HL-60 (cell line): Measurements from ENCODE around the gene EPHB4.

Source experiments
- DNase-seq, 2 experiments: peaks; one replicate each; pipeline ENCODE4 v3.0.0-alpha.2; 2010 to 2020; ENCODE audit warnings: low read depth in 1 of 2, low spot score in 1 of 2
- H3K27ac ChIP-seq: fragments of 250-450 bp; sonication (Bioruptor Pico); replicated peaks from 2 replicates; pipeline ENCODE4 v1.5.1; 2020; ENCODE audit warnings: mild to moderate bottlenecking, moderate library complexity
- H3K27me3 ChIP-seq: fragments of 250-450 bp; sonication (Bioruptor Pico); 2 replicates; pipeline ENCODE4 v1.5.1; 2021; ENCODE audit warnings: mild to moderate bottlenecking, moderate library complexity; ENCODE audit not compliant: insufficient read depth, poor library complexity, severe bottlenecking
- H3K4me3 ChIP-seq: replicated peaks from 2 replicates; pipeline ENCODE4 v1.5.1; 2011; ENCODE audit warnings: mild to moderate bottlenecking, control low read depth, low read length; ENCODE audit not compliant: insufficient read depth
- GABPA ChIP-seq: IDR thresholded peaks from 2 replicates; pipeline ENCODE4 v1.6.1; 2012; ENCODE audit warnings: low read depth
- POLR2AphosphoS5 ChIP-seq: IDR thresholded peaks from 2 replicates; pipeline ENCODE4 v1.6.1; 2012; ENCODE audit warnings: low read depth
- SPI1 ChIP-seq: IDR thresholded peaks from 2 replicates; pipeline ENCODE4 v1.6.1; 2012; ENCODE audit warnings: low read depth, mild to moderate bottlenecking, borderline replicate concordance
- TF ChIP-seq, protein P1 (sequence below): IDR thresholded peaks from 2 replicates; pipeline ENCODE4 v1.6.1; 2012; ENCODE audit warnings: low read depth; ENCODE audit not compliant: insufficient replicate concordance
- TF ChIP-seq, protein P2 (sequence below): IDR thresholded peaks from one replicate; pipeline ENCODE4 v1.5.1; 2011; ENCODE audit warnings: low read length, control low read depth, inconsistent platforms; ENCODE audit not compliant: insufficient read depth

Gene EPHB4

DNA sequence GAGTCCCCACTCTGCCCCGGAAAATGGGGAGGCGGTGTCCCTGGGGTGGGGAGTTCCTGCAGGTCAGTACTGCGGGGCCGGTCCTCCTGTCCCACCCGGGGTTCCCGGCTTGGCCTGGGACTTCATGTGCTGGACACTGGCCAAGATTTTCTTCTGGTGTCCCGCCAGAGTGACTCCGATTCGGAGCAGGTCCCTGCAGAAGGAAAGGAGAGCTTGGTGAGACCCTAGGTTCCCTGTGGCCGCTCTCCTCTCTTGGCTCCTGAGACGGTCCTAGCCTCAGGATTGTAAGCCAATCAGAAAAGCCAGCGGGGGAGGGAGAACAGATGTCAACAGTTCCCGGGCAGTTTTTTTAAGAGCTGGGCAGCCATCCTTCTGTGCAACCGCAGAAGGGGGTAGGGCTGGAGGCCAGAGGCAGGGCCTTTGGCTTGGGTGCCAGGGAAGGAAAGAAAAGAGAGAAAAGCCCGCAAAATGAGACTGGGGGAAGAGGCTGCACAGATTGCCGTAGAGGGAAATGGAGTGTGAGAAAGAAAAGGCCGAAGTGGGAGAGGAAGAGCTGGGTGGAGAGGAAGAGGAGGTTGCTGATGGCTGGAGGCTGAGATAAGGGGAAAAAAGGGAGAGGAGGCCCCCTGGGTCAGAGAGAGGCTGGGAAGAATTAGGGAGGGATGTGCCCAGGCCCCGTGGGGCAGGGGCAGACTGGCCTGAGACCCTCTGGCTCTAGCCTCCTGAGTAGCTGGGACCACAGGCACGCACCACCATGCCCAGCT, 23.7 kb downstream of the EPHB4 start:
- DNase-seq, result peak; percentile 90 to 93
- Histone ChIP-seq H3K27ac (peak overlapping the region; percentile 29; the same call in 1 of the 2 replicates), H3K4me3 (peak overlapping the region; percentile 20), H3K27me3 (no peaks in the 10 kb centered on the region)
- TF ChIP-seq SPI1 (no peak), POLR2AphosphoS5 (no peak)
- TF ChIP-seq, protein P1, sequence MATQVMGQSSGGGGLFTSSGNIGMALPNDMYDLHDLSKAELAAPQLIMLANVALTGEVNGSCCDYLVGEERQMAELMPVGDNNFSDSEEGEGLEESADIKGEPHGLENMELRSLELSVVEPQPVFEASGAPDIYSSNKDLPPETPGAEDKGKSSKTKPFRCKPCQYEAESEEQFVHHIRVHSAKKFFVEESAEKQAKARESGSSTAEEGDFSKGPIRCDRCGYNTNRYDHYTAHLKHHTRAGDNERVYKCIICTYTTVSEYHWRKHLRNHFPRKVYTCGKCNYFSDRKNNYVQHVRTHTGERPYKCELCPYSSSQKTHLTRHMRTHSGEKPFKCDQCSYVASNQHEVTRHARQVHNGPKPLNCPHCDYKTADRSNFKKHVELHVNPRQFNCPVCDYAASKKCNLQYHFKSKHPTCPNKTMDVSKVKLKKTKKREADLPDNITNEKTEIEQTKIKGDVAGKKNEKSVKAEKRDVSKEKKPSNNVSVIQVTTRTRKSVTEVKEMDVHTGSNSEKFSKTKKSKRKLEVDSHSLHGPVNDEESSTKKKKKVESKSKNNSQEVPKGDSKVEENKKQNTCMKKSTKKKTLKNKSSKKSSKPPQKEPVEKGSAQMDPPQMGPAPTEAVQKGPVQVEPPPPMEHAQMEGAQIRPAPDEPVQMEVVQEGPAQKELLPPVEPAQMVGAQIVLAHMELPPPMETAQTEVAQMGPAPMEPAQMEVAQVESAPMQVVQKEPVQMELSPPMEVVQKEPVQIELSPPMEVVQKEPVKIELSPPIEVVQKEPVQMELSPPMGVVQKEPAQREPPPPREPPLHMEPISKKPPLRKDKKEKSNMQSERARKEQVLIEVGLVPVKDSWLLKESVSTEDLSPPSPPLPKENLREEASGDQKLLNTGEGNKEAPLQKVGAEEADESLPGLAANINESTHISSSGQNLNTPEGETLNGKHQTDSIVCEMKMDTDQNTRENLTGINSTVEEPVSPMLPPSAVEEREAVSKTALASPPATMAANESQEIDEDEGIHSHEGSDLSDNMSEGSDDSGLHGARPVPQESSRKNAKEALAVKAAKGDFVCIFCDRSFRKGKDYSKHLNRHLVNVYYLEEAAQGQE, result no peak
- TF ChIP-seq, protein P2, sequence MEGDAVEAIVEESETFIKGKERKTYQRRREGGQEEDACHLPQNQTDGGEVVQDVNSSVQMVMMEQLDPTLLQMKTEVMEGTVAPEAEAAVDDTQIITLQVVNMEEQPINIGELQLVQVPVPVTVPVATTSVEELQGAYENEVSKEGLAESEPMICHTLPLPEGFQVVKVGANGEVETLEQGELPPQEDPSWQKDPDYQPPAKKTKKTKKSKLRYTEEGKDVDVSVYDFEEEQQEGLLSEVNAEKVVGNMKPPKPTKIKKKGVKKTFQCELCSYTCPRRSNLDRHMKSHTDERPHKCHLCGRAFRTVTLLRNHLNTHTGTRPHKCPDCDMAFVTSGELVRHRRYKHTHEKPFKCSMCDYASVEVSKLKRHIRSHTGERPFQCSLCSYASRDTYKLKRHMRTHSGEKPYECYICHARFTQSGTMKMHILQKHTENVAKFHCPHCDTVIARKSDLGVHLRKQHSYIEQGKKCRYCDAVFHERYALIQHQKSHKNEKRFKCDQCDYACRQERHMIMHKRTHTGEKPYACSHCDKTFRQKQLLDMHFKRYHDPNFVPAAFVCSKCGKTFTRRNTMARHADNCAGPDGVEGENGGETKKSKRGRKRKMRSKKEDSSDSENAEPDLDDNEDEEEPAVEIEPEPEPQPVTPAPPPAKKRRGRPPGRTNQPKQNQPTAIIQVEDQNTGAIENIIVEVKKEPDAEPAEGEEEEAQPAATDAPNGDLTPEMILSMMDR, result no peak

DNA sequence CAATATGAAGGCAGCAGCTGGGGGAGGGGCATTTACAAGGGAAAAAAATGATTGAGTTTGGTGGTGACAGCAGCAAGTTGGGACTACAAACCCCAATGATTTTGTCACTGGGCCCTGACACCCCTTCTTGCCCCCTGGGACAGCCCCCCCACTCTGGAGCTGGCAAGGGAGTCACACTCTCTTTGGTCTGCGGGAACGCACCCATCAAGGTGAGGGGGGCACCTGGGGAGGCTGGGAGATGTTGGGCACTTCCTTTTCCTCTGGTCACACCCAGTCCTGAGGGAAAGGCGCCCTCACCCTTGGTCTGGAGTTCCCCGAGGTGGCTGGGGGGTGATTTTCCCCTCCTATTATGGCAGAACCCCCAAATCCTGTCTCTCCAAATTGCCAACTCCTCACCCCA, 24.4 kb downstream of the EPHB4 start:
- TF ChIP-seq, protein P1, result no peak
- TF ChIP-seq GABPA (no peak), POLR2AphosphoS5 (no peak), SPI1 (no peak)
- TF ChIP-seq, protein P2, result no peak
- Histone ChIP-seq H3K4me3 (peak overlapping the region; percentile 20), H3K27ac (peak overlapping the region; percentile 29; the same call in 1 of the 2 replicates), H3K27me3 (no peaks in the 10 kb centered on the region)
- no peak for DNase-seq

DNA sequence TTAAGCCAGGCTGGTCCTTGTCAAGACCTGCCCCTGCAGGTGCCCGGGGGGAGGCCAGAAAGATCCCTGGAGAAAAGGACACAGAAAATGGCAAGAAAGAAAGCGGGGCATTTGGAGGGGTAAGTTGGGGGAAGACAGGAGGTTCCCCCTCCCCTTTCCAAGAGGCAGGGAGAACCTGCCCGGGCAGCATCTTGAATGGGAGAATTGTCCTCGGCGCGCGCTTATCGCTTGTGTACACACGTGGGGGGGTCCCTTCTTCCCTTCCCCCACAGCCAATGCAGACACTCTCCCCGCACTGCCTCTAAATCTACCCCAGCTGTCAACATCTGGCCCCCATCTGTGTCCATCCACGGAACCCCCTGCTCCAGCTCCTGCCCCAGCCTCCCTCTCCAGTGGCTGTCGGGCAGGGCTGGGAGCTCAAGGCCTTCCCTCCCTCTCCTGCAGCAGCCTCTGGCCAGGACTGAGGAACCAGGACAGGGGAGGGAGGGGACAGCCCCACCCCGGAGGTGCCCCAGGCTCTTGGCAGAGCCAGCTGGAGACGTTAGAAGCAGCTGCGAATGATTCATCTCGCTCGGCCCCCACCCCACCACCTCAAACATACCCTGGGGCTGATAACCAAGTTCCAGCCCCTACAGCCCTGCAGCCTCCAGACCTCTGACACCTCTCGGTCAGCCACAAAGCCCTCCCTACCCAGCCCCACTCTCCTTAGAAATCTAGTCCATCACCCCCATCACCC, 25.3 kb downstream of the EPHB4 start:
- H3K27ac ChIP-seq, result no peak overlapping the region
- TF ChIP-seq GABPA (no peak), SPI1 (no peak), POLR2AphosphoS5 (no peak)
- TF ChIP-seq, protein P1, result no peak
- no peaks in the 10 kb centered on the region for H3K27me3 ChIP-seq
- peak; percentile 58 to 74 for DNase-seq
- no peak overlapping the region for H3K4me3 ChIP-seq
